Activated CD8-positive, alpha-beta memory T cell treated with anti-CD3 and anti-CD28 coated beads for 1 hour (primary cell): ENCODE results near the gene SYT2.
A peak's percentile ranks its signal among the peaks of the same experiment; 100 is the strongest.

ENCODE experiments used
- DNase-seq, 2 donors: peaks; one replicate each; pipeline ENCODE4 v3.0.0-alpha.2; 2020; ENCODE audit warnings: low read depth in 1 of 2; ENCODE audit errors: extremely low read depth in 1 of 2

Gene SYT2

GRCh38 chr1:202706851-202707250 is 3.4 kb downstream of the SYT2 start:
- no peak for DNase-seq

GRCh38 chr1:202704601-202705000 is 5.7 kb downstream of the SYT2 start:
- no peak for DNase-seq

- DNase-seq: no peak
These were observed 7.1 kb downstream of the SYT2 start for GRCh38 chr1:202703191-202703590.

GRCh38 chr1:202702088-202702487 is 8.2 kb downstream of the SYT2 start:
- DNase-seq: no peak

- no peak for DNase-seq
These were observed 9.1 kb downstream of the SYT2 start for GRCh38 chr1:202701200-202701599.

- no peak for DNase-seq
These were observed 10.2 kb downstream of the SYT2 start for GRCh38 chr1:202700061-202700460.

- no peak for DNase-seq
These were observed 12.0 kb downstream of the SYT2 start for GRCh38 chr1:202698276-202698675.

GRCh38 chr1:202697038-202697437 is 13.2 kb downstream of the SYT2 start:
- no peak for DNase-seq

GRCh38 chr1:202694314-202694713 is 15.9 kb downstream of the SYT2 start:
- no peak for DNase-seq

GRCh38 chr1:202692959-202693555 is 17.2 kb downstream of the SYT2 start:
- peak; percentile 14 to 38 for DNase-seq

- no peak for DNase-seq
These were observed 18.4 kb downstream of the SYT2 start for GRCh38 chr1:202691816-202692215.

- no peak for DNase-seq
These were observed 20.5 kb downstream of the SYT2 start for GRCh38 chr1:202689493-202690342.

GRCh38 chr1:202689082-202689481 is 21.2 kb downstream of the SYT2 start:
- DNase-seq: no peak

- no peak for DNase-seq
These were observed 21.9 kb downstream of the SYT2 start for GRCh38 chr1:202688401-202688800.

- DNase-seq: no peak
These were observed 22.5 kb downstream of the SYT2 start for GRCh38 chr1:202687798-202688197.

- no peak for DNase-seq
These were observed 22.9 kb downstream of the SYT2 start for GRCh38 chr1:202687370-202687769.

GRCh38 chr1:202685641-202686040 is 24.6 kb downstream of the SYT2 start:
- DNase-seq: no peak

GRCh38 chr1:202684716-202685115 is 25.5 kb downstream of the SYT2 start:
- DNase-seq: no peak

- no peak for DNase-seq
These were observed 27.2 kb downstream of the SYT2 start for GRCh38 chr1:202683029-202683428.

- no peak for DNase-seq
These were observed 27.8 kb downstream of the SYT2 start for GRCh38 chr1:202682477-202682876.

GRCh38 chr1:202681736-202682420 is 28.4 kb downstream of the SYT2 start:
- DNase-seq: no peak
